CD4-positive, alpha-beta T cell treated with Interleukin-6 for 4 hours (primary cell): ENCODE results near the gene PHYHD1.
A peak's percentile ranks its signal among the peaks of the same experiment; 100 is the strongest.

Experiments
- DNase-seq: peaks from one replicate; pipeline ENCODE4 v3.0.0-alpha.2; 2020; ENCODE audit warnings: mixed read lengths

The PHYHD1 gene

DNA sequence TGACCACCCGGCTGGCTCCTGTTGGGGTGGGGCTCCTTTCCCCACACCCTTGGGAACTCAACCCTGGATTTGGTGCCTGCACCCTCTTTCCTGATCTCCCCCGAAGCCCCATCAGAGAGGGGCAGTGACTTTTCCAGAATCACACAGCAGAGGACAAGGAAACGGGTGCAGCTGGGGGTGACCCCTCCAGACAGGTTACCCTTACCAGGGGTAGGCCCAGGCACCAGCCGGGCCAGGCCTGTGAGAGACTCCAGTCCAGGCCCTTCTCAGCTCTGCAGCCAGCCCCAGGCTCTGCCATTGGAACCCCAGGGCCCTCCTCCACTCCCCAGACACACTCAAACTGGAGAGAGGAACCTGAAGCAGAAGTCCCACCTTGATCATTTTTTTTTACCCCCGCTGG lies 19.0 kb upstream of the PHYHD1 start:
- no peak for DNase-seq

DNA sequence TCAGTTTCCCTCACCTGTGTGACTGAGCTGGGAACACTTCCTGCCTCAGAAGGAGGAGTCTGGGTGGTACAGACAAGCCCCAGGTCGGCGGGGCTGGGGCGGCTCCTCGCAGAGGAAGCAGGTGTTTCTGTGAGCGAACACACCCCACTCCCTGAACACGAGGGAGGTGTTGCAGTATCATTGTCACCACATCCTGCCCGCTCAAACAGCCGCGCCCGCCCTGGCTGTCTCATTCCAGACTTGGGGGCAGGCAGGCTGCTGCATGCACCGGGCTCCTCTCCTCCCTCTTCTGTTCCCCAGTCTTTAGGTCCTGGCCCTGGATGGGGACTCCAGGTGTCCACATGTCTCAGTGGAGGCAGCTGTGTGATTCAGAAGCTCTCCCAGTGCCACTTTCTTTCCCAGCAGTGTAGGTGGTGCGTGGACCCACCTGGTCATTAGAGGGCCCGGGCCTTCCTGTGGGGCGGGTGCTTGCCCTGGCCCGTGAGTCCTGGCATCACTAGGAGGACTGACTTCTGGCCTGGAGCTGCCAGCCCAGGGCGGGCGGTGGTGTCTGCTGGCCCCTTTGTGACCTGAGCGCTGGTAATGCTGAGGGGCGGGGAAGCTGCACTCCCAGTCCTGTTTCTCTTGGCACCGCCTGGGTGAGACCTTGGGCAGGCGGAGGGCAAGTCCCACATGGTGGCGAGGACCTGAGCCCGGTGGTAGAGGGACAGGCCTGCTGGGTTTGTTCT lies 18.3 kb upstream of the PHYHD1 start:
- peak; percentile 94 for DNase-seq

DNA sequence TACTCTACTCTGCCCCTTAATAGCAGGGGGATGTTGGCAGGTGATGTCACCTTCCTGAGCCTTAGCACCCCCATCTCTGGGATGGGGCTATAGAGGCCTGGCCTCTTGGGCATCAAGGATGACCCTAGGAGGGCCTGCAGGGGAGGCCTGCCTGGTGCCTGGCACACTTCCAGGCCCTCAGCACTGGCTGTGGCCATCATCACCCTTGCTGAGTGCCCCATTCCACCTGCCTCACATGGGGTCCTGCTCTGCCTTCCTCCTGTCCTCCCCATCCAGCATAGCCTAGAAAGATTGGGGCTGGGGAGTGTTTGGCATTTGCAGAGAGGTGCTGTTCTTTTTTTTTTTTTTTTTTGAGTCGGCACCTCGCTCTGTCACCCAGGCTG lies 17.7 kb upstream of the PHYHD1 start:
- DNase-seq = no peak

GRCh38 chr9:128903871-128904620 lies 16.7 kb upstream of the PHYHD1 start:
- DNase-seq = peak; percentile 28

GRCh38 chr9:128905964-128906363 lies 14.8 kb upstream of the PHYHD1 start:
- no peak for DNase-seq

- DNase-seq = no peak
These were observed 14.0 kb upstream of the PHYHD1 start for GRCh38 chr9:128906741-128907140.

- DNase-seq = no peak
These were observed 12.4 kb upstream of the PHYHD1 start for GRCh38 chr9:128908372-128908771.

DNA sequence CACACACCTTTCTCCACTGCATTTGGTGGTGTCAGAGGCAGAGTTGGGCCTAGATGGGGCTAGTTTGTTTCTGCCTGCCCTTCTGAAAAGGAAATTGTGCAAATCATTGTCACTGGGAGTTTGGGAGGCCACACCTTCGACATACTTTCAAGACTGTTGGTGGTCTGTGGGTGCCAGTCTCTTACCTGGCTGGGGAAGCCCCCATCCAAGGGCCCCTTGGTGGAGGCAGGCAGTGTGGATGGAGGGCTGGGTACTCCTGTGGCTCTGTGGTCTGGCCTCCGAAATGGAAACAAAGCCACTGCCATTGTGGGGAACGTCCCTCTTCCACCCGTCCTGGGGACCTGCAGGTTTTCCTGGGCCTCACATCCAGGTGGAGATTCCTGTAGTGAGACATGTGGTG lies 10.9 kb upstream of the PHYHD1 start:
- no peak for DNase-seq

DNA sequence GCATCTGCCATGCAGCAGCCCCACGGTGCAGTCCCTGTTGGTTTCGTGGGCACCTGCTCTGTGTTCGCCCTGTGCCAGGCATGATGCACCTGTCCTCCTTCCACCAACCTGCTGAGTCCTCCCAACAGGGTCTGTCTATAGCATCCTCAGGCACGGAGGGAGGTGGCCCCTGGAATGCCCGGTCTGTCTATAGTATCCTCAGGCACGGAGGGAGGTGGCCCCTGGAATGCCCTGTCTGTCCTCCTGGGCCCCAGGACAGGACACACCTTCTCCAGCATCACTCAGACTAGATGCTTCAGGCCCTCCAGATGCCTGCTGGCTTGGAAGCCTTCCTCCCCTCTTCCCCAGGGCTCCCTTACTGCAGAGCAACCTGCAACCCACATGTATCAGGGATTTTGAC lies 9.9 kb upstream of the PHYHD1 start:
- no peak for DNase-seq

GRCh38 chr9:128911529-128912035 lies 9.2 kb upstream of the PHYHD1 start:
- no peak for DNase-seq

DNA sequence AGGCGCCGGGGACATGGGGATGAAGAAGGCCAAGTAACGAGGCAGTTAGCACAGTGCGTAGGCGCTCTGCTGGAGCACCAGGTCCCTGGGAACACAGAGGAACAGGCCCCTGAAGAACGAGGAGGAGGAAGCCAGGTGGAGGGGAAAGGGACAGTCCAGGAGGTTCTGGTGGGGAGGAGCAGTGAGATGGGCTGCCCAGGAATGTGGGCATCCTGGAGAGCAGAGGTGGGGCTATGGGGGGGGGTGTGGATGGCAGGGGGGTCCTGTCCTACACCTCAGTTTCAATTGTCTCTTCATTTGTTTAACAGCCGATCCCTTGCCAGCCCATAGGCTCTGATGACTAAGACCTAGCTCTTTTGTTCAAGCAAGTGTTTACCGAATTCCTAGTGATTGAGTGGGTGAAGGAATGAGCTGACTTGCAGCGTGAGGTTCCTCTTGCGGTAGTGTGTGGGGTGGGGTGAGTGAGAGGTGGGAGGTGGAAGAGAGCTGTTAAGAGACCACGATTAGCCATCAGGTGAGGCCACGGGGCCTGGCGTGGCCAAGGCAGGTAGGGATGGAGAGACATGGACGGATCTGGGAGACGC lies 8.4 kb upstream of the PHYHD1 start:
- DNase-seq = no peak

DNA sequence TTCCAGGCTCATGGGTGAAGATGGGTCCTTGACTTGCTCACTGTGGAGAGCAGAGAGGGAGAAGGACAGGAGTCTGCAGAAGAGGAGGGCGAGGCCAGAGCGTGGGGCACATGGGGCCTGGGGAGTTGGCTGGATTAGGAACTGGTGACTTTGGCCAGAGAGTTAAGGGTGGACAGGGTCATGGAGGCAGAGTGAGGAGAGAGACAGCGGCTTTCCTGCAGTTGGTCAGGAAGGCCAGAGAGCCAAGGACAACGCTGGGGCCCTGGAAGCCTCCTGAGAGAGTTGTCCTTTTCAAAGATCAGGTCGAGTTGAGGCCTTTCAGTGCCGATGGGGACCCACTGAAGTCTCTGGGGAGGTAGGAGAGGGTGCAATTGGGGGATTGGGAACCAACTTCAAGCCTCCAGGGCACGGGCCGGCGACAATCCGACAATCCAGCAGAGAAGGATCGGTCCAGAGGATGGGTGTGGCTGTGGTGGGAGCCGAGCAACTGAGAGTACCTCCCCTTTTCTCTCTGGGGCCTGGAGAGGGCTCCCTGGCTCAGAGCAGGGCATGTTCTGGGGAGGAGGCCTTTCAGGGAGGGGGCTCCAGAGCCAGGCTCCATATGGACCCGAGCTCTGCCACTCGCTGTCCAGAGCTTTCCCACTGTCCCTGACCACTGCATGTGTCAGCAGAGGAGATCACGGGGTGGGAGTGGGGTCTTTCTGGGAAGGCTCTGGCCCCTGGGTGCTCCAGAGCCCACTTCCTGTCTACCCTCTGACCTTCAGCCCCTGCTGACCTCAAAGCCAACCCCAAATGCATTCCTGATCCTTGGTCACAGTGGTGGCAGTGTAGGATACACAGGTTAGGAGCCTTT lies 7.5 kb upstream of the PHYHD1 start:
- no peak for DNase-seq

DNA sequence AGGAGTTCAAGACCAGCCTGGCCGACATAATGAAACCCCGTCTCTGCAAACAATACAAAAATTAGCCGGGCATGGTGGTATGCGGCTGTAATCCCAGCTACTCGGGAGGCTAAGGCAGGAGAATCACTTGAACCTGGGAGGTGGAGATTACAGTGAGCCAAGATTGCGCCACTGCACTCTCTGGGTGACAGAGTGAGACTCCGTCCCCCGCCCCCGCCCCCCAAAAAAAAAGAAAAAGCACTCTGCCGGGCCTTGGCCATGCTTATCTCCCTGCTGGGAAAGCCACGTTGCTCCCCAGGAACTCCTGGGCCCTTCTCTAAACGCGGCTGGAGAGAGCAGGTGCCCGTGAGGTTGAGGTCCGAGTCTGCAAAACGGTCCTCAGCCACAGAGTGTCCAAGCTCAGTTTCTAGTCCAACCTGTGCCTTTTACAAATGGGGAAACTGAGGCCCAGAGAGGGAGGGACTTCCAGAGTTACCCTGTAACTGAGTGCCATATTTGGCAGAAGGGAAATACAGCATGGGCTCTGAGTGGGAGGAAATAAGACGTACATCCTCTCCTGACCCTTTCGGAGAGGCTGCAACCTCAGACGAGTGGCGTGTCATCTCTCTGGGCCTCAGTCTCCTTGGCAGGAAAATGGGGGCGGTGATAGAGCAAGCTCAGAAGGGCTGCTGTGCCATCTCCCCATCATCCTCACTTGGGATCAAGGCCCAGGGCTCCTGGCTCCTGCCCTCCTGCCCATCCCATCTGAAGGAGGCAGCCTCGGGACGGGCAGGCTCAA lies 6.6 kb upstream of the PHYHD1 start:
- DNase-seq = no peak

DNA sequence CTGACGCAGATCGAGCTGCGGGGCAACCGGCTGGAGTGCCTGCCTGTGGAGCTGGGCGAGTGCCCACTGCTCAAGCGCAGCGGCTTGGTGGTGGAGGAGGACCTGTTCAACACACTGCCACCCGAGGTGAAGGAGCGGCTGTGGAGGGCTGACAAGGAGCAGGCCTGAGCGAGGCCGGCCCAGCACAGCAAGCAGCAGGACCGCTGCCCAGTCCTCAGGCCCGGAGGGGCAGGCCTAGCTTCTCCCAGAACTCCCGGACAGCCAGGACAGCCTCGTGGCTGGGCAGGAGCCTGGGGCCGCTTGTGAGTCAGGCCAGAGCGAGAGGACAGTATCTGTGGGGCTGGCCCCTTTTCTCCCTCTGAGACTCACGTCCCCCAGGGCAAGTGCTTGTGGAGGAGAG lies 4.6 kb upstream of the PHYHD1 start:
- no peak for DNase-seq

- DNase-seq = no peak
These were observed 4.0 kb upstream of the PHYHD1 start for GRCh38 chr9:128916745-128917144.

GRCh38 chr9:128917151-128917849 lies 3.5 kb upstream of the PHYHD1 start:
- no peak for DNase-seq

GRCh38 chr9:128918921-128919320 lies 1.9 kb upstream of the PHYHD1 start:
- DNase-seq = no peak

DNA sequence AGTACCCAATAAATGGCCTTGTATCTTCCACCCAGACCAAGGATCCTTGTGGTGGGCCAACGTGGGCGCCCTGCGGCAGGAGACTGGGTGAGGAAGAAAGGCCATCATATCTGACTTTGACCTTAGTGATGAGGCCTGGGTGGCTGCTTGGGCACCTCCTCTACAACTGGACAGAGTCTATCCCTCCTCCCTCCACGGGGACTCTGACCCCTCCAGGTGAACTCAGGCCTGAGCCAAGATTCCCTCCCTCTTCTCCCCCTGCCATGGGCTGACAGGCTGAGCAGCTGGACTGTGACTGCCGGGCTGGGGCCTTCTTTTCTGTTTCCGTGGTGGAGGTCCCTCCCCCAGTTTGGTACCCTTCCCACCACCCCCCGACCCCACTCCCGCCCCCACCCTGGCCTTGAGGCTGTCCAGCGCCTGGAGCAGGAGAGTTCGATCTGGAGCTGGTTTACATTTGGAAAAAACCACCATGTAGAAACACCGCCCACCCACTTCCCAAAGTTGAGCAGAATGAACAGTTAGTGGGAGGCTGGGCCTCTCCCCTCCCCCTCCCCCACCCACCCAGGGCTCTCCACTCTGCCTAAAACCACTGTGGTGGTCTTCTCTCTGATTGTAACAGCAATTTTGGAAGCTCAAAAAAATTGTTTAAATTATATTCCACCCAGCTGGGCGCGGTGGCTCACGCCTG lies 1.2 kb upstream of the PHYHD1 start:
- DNase-seq = no peak

DNA sequence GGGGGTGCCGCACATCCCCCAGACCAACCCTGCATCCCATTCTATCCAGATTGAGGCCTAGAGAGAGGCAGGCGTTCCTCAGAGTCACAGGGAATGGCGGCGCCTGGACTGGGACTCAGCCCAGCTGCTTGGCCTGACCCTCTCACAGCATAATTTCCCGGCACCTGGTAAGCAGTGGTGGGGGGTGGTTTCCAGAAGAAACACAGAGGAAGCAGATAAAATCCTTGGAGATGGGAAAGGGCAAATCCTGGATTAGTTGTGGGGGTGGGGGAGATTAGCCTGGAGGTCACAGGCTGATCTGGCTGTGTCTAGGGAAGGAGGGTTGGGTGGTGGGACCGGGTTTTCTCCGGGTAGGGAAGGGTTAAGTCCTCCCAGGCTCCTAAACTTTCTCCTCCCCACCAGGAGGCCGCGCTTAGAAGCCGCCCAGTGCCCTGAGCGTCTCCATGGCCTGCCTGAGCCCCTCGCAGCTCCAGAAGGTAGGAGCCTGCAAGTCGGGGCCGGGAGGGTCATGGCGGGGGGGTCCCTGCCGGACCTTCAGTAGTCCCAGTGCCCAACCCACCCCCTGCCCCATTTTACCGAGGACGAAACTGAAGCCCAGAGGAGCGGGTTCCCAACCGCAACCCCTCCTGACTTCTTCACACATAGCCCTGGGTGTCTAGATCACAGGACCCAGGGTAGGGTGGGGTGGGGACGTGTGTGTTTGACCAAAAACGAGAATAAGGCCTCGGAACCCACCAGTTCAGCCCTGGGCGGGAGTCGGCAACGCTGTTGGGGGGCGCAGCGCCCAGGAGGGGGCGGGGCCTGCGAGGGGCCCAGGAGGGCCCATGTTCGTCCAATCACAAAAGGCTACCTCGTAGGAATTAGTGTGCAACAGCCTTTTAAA lies 1.3 kb downstream of the PHYHD1 start:
- DNase-seq = no peak

GRCh38 chr9:128923493-128923883 lies 2.7 kb downstream of the PHYHD1 start:
- no peak for DNase-seq
